BLaER1 (cell line): ENCODE data around the gene NDUFS2.
A peak's percentile ranks its signal among the peaks of the same experiment; 100 is the strongest.
"Not testable (repeated sequence)": the region's sequence is repeated elsewhere in the genome, so short reads cannot be mapped to it uniquely, and the experiment has no call there.

ENCODE experiments used
- H3K27ac ChIP-seq: shearing (Covaris generic); formaldehyde crosslinking; 2 replicates; pipeline ENCODE4 v1.8.1; 2022
- H3K27me3 ChIP-seq: shearing (Covaris generic); formaldehyde crosslinking; 2 replicates; pipeline ENCODE4 v1.8.1; 2022
- H3K36me3 ChIP-seq: shearing (Covaris generic); formaldehyde crosslinking; 2 replicates; pipeline ENCODE4 v1.8.1; 2022
- H3K4me1 ChIP-seq: shearing (Covaris generic); formaldehyde crosslinking; 2 replicates; pipeline ENCODE4 v1.8.1; 2022
- H3K4me2 ChIP-seq: shearing (Covaris generic); formaldehyde crosslinking; 2 replicates; pipeline ENCODE4 v1.8.1; 2022
- H3K4me3 ChIP-seq: shearing (Covaris generic); formaldehyde crosslinking; 2 replicates; pipeline ENCODE4 v1.8.1; 2022
- H3K9ac ChIP-seq: shearing (Covaris generic); formaldehyde crosslinking; 2 replicates; pipeline ENCODE4 v1.8.1; 2022
- H3K9me3 ChIP-seq: shearing (Covaris generic); formaldehyde crosslinking; 2 replicates; pipeline ENCODE4 v1.8.1; 2022
- H4K20me1 ChIP-seq: shearing (Covaris generic); formaldehyde crosslinking; 2 replicates; pipeline ENCODE4 v1.8.1; 2022
- Cebpa-rat ChIP-seq: shearing (Covaris generic); IDR thresholded peaks from 2 replicates; pipeline ENCODE4 v1.8.1; 2022

NDUFS2 gene

DNA sequence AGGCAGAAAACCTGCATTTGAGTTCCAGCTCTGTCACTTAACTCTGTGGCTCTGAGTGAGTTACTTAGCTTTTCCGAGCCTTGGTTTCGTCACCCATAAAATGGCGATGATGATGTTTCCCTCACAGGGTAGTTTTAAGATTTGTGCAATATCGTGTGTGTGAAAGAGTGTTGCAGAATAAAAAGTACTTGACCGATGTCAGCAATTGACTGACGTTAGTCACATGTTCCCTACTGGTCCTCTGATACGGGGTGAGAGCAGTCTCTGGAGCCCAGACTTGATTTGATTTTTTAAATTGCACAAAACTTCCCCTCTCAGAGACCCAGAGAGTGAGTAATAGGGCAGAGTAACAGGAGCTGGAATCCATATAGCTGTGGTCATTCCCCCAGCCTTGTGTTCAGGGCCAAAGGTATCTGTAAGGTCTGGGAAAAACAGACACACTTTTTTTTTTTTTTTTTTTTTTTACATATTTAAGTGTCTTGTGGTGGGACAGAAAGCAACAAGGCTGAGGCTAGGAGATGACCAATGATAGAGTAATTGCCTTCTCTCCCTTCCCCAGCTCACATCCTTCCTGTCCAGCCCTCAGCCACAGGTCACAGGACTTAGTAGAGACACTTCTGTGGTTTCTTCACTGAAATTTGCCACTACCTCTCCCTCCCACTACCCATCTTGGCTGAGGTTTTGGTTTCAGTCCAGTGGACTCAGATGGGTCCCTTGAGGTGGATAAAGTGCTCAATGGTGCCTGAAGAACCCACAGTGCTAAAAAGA lies 15.0 kb downstream of the NDUFS2 start:
- TF ChIP-seq Cebpa-rat: no peak
- Histone ChIP-seq H3K27ac (no peak overlapping the region), H3K9ac (no peak overlapping the region)

GRCh38 chr1:161217831-161218230 lies 15.7 kb downstream of the NDUFS2 start:
- H4K20me1 ChIP-seq: peaks cover 47% of the 10 kb centered on the region
- H3K36me3 ChIP-seq: peaks cover 20% of the 10 kb centered on the region
- peaks cover 44% of the 10 kb centered on the region for H3K27me3 ChIP-seq
- no peak overlapping the region for H3K27ac ChIP-seq
- no peak overlapping the region; the same call in 1 of the 2 replicates for H3K4me3 ChIP-seq
- no peak overlapping the region for H3K9ac ChIP-seq
- no peak for TF ChIP-seq Cebpa-rat
- peaks cover 51% of the 10 kb centered on the region for H3K4me1 ChIP-seq
- H3K4me2 ChIP-seq: peak overlapping the region; percentile 71
- H3K9me3 ChIP-seq: no peaks in the 10 kb centered on the region

More for the DNA sequence above, 15.0 kb downstream of the NDUFS2 start:
- H3K4me2 ChIP-seq: peak overlapping the region; percentile 71
- peaks cover 47% of the 10 kb centered on the region for H4K20me1 ChIP-seq
- peaks cover 42% of the 10 kb centered on the region for H3K27me3 ChIP-seq
- H3K4me1 ChIP-seq: peaks cover 51% of the 10 kb centered on the region
- no peaks in the 10 kb centered on the region for H3K9me3 ChIP-seq
- peaks cover 27% of the 10 kb centered on the region for H3K36me3 ChIP-seq
- H3K4me3 ChIP-seq: no peak overlapping the region

GRCh38 chr1:161218301-161219077 lies 16.3 kb downstream of the NDUFS2 start:
- H3K9me3 ChIP-seq: no peaks in the 10 kb centered on the region
- no peak overlapping the region for H3K4me3 ChIP-seq
- H3K27ac ChIP-seq: no peak overlapping the region
- peak overlapping the region; percentile 71 for H3K4me2 ChIP-seq
- TF ChIP-seq Cebpa-rat: no peak
- H3K36me3 ChIP-seq: peaks cover 13% of the 10 kb centered on the region
- H3K27me3 ChIP-seq: peaks cover 44% of the 10 kb centered on the region
- H3K9ac ChIP-seq: no peak overlapping the region
- H3K4me1 ChIP-seq: peaks cover 51% of the 10 kb centered on the region
- H4K20me1 ChIP-seq: peaks cover 43% of the 10 kb centered on the region

DNA sequence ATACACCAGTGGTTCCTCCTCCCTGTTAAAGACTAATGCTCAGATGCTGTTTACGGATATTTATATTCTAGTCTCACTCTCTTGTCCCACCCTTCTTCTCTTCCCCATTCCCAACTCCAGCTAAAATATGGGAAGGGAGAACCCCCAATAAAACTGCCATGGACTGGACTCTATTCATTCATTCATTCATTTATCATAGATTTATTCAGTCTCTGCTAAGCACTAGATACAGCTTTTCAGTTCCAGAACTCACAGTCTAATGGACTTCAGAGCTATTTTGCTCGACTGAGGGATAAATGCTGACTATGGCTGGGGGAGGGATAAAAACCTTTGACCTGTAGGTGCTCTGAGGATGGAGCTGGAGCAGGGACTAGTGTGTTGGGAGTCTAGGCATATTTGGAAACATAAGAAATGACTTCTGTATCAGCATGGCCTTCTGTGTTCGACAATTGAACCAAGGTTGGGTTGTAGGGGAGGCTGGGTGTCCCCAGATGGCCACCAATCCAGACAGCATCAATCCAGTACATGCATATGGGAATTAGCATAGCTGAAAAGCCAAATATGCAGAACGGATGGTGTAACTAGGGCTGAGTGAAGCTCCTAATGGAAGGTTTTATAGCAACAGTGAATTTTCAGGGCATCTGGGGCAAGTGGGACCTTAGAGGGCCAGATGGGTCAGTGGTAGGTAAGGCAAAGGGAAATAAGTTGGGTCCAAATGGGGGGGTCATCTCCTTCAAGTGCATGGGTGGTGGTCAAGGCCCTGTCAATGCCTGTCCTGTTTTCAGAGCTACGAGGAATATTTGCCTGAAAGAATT lies 17.1 kb downstream of the NDUFS2 start:
- peaks cover 38% of the 10 kb centered on the region for H4K20me1 ChIP-seq
- no peaks in the 10 kb centered on the region for H3K9me3 ChIP-seq
- H3K4me1 ChIP-seq: peaks cover 49% of the 10 kb centered on the region
- peak overlapping the region; percentile 71 for H3K4me2 ChIP-seq
- H3K27ac ChIP-seq: no peak overlapping the region
- TF ChIP-seq Cebpa-rat: no peak
- H3K27me3 ChIP-seq: peaks cover 44% of the 10 kb centered on the region
- H3K4me3 ChIP-seq: no peak overlapping the region
- H3K9ac ChIP-seq: no peak overlapping the region
- H3K36me3 ChIP-seq: peaks cover 5% of the 10 kb centered on the region

- no peak overlapping the region for H3K9ac ChIP-seq
- no peaks in the 10 kb centered on the region for H3K36me3 ChIP-seq
- H3K4me1 ChIP-seq: peaks cover 43% of the 10 kb centered on the region
These were observed 17.8 kb downstream of the NDUFS2 start for GRCh38 chr1:161220002-161220401.

DNA sequence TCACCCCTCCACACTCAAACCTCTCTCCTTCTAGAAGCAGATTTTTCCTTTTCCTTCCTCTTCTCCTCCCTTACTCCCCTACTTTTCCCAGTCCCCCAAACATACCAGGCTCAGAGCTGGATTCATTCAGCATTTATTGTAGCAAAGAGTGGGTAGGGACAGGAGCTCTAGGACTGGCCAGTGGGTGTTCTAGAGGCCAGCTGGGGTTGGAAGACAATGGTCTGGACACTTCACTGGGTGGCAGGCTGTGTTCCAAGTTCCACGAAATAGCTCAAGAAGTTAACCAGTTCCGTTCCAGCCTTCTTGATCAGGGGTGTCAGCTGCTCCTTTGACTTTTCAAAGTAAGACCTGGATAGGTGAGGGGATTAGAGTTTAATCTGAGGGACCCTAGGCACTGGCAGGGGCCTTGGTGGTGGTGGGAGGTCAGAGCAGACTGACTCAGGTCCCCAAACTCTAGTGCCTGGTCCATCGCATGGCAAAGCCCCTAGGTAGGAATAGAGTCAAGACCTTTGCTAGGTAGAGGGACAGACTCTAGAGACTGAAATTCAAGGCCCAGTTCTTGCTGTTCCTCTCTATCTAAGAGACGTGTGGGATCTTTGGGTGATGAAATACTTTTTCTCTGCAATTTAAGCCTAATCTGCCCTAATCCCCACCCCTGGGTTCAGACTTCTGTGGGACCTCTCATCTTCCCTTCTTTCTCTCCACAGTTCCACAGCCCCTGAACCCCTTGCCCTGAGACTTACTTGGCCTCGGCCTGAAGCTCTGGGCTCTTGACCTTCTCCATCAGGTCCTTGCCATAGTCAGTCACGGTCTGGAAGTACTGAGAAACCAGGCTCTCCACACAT lies 20.2 kb downstream of the NDUFS2 start:
- no peaks in the 10 kb centered on the region for H3K36me3 ChIP-seq
- H3K27ac ChIP-seq: no peak overlapping the region
- peaks cover 36% of the 10 kb centered on the region for H3K4me1 ChIP-seq
- peaks cover 11% of the 10 kb centered on the region for H4K20me1 ChIP-seq
- H3K27me3 ChIP-seq: peaks cover 36% of the 10 kb centered on the region
- H3K4me2 ChIP-seq: no peak overlapping the region
- H3K9me3 ChIP-seq: no peaks in the 10 kb centered on the region
- H3K4me3 ChIP-seq: no peak overlapping the region
- no peak overlapping the region for H3K9ac ChIP-seq
- TF ChIP-seq Cebpa-rat: no peak

More at GRCh38 chr1:161220002-161220401, 17.8 kb downstream of the NDUFS2 start:
- H3K9me3 ChIP-seq: no peaks in the 10 kb centered on the region
- H3K27ac ChIP-seq: no peak overlapping the region
- no peak overlapping the region for H3K4me2 ChIP-seq
- peaks cover 44% of the 10 kb centered on the region for H3K27me3 ChIP-seq
- TF ChIP-seq Cebpa-rat: no peak
- no peak overlapping the region for H3K4me3 ChIP-seq
- H4K20me1 ChIP-seq: peaks cover 32% of the 10 kb centered on the region

DNA sequence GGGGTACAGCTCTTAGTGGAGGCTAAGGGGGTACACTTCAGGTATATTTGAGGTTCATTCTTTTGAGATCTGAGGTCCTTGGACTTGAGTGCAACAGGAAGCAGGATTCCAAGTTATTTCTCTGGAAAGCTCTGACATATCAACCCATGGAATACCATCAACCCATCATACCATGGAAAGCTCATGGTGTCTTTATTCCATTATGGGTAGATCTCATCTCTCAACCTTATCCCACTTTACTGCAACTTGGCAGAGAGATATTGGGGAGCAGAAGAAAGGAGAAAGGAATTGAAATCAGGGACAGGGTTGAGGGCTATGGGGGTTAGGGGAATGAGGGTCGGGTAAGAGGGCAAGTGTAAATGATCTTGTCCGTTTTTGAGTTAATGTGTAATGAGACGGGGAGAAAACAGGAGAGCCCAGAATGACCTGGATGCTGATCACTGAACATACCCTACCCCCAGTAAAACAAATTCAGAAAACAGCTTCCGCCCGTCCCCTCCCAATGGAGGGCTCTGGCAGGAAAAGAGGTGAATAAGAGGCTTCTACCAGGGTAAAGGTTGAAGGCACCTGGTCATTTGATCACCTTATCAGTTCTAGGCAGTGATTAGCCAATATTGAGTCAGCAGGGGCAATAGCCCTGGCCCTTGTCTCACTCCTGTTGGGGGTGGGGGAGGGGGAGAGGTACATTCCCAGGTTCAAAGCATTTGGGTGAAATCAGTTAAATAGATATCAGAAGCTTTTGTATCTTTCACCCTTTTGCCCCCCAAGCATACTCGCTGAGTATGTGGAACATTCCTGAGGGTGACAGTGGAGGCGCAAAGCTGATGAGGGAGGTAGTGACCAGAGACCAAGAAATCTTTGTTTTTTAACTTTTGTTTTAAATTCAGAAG lies 21.9 kb downstream of the NDUFS2 start:
- no peak overlapping the region for H3K27ac ChIP-seq
- H3K9ac ChIP-seq: no peak overlapping the region
- H3K4me3 ChIP-seq: no peak overlapping the region
- H3K9me3 ChIP-seq: no peaks in the 10 kb centered on the region
- TF ChIP-seq Cebpa-rat: no peak
- H3K4me1 ChIP-seq: peaks cover 28% of the 10 kb centered on the region
- H3K27me3 ChIP-seq: peaks cover 24% of the 10 kb centered on the region
- H4K20me1 ChIP-seq: no peaks in the 10 kb centered on the region; the same call in 1 of the 2 replicates
- no peak overlapping the region for H3K4me2 ChIP-seq
- peaks cover 10% of the 10 kb centered on the region for H3K36me3 ChIP-seq

GRCh38 chr1:161224695-161225087 lies 22.5 kb downstream of the NDUFS2 start:
- H3K9me3 ChIP-seq, H3K27ac ChIP-seq, H4K20me1 ChIP-seq, H3K4me3 ChIP-seq, H3K9ac ChIP-seq: not testable (repeated sequence)
- H3K36me3 ChIP-seq: peaks cover 17% of the 10 kb centered on the region
- peak overlapping the region; percentile 50; the same call in 1 of the 2 replicates for H3K4me2 ChIP-seq
- peaks cover 17% of the 10 kb centered on the region for H3K27me3 ChIP-seq
- peaks cover 27% of the 10 kb centered on the region for H3K4me1 ChIP-seq
